GM12878 (cell line): ENCODE results near the gene TOMM34. TPM values are rescaled to one million over a fixed set of nuclear protein-coding genes. Genes with fewer than 3 reads are reported as not detected.

ENCODE experiments used
- ATAC-seq: fragments of 200-7000 bp; cut with Tn5 transposase; 3 replicates; pipeline ENCODE4 v1.9.1; 2020; ENCODE audit warnings: mild to moderate bottlenecking, moderate library complexity
- BruUV-seq: library from RNA; stranded (reverse); fragments of 400-500 nt; replicated peaks from 2 replicates; lab custom pipeline; 2021; lab: Mats Ljungman, UMichigan
- CTCF ChIA-PET: fragments of 300-600 bp; sonication (Branson Sonifier 250); formaldehyde crosslinking; extraction: SDS; loops from one replicate; lab custom pipeline; 2021; ENCODE audit warnings: inconsistent platforms; lab: Yijun Ruan, JAX
- POLR2A ChIA-PET: fragments of 350-600 bp; formaldehyde crosslinking; extraction: SDS; loops from one replicate; lab custom pipeline; 2021; ENCODE audit warnings: inconsistent platforms; lab: Charles Lee
- RAD21 ChIA-PET: fragments of 300-600 bp; sonication (Branson Sonifier 250); formaldehyde crosslinking; loops from one replicate; lab custom pipeline; 2023; ENCODE audit warnings: antibody characterized with exemption; ENCODE audit not compliant: unreplicated experiment; lab: Charles Lee
- SMC1A ChIA-PET: fragments of 300-600 bp; sonication (Branson Sonifier 250); formaldehyde crosslinking; loops from one replicate; lab custom pipeline; 2023; ENCODE audit not compliant: unreplicated experiment, uncharacterized antibody; lab: Charles Lee
- DNase-seq: peaks from one replicate; pipeline ENCODE4 v3.0.0-alpha.2; 2011; ENCODE audit warnings: low read depth, low spot score
- FAIRE-seq: peaks from 3 replicates; lab custom pipeline; 2011; peaks lifted over from hg19 to GRCh38; lab: Jason Lieb, UNC
- H2AFZ ChIP-seq: 2 replicates; pipeline ENCODE4 v1.6.0; 2011; ENCODE audit warnings: low read depth, low read length, control low read depth; ENCODE audit not compliant: control insufficient read depth
- H3K27ac ChIP-seq: 2 replicates; pipeline ENCODE4 v1.5.1; 2011; ENCODE audit warnings: control low read depth; ENCODE audit not compliant: control insufficient read depth, insufficient read depth
- H3K27me3 ChIP-seq, 2 experiments: replicated peaks in 1 of 2; 2 replicates each; pipeline versions ENCODE4 v1.6.0 to v1.6.1; 2011; ENCODE audit warnings: low read length in 1 of 2; ENCODE audit not compliant: control insufficient read depth in 2 of 2, insufficient read depth in 2 of 2
- H3K36me3 ChIP-seq, 2 experiments: 2 replicates each; pipeline ENCODE4 v1.5.1; 2011; ENCODE audit warnings: low read length in 1 of 2; ENCODE audit not compliant: control insufficient read depth in 2 of 2, insufficient read depth in 2 of 2
- H3K4me1 ChIP-seq: 2 replicates; pipeline ENCODE4 v1.6.1; 2011; ENCODE audit warnings: mild to moderate bottlenecking, low read length, moderate library complexity, mixed read lengths; ENCODE audit not compliant: control insufficient read depth, insufficient read depth
- H3K4me2 ChIP-seq: 2 replicates; pipeline ENCODE4 v1.6.0; 2011; ENCODE audit warnings: control low read depth; ENCODE audit not compliant: control insufficient read depth, insufficient read depth
- H3K4me3 ChIP-seq: fragments of 200-600 bp; sonication (generic); 2 replicates; pipeline ENCODE4 v1.5.1; 2016
- H3K79me2 ChIP-seq: 2 replicates; pipeline ENCODE4 v1.6.0; 2011; ENCODE audit warnings: low read length; ENCODE audit not compliant: control insufficient read depth, insufficient read depth
- H3K9ac ChIP-seq: 2 replicates; pipeline ENCODE4 v1.8.0; 2011; ENCODE audit warnings: low read length, control low read depth, mixed read lengths; ENCODE audit not compliant: control insufficient read depth, insufficient read depth
- H3K9me3 ChIP-seq: replicated peaks from 3 replicates; pipeline ENCODE4 v1.5.1; 2011; ENCODE audit warnings: mild to moderate bottlenecking, low read length; ENCODE audit not compliant: control insufficient read depth, insufficient read depth
- H4K20me1 ChIP-seq: 2 replicates; pipeline ENCODE4 v1.6.0; 2011; ENCODE audit not compliant: control insufficient read depth, insufficient read depth
- CTCF ChIP-seq, 3 experiments: IDR thresholded peaks in 2 of 3; conservative IDR thresholded peaks in 1 of 3; 2 replicates each; pipeline ENCODE4 v1.5.1; 2011; ENCODE audit warnings: low read depth in 3 of 3, low read length in 3 of 3, mild to moderate bottlenecking in 3 of 3, control low read depth in 2 of 3, moderate library complexity in 2 of 3, inconsistent platforms in 1 of 3, mixed read lengths in 1 of 3; ENCODE audit not compliant: control insufficient read depth in 2 of 3, insufficient read depth in 1 of 3; ENCODE audit errors: extremely low read depth in 1 of 3
- E4F1 ChIP-seq: fragments of 450-650 bp; IDR thresholded peaks from 2 replicates; pipeline ENCODE4 v1.6.1; 2018; ENCODE audit warnings: borderline replicate concordance, mild to moderate bottlenecking; ENCODE audit not compliant: partially characterized antibody
- EGR1 ChIP-seq, 2 experiments: IDR thresholded peaks; 1 replicate in 1 of 2; 2 replicates in 1 of 2; pipeline ENCODE4 v1.6.1; 2011 to 2012; ENCODE audit warnings: low read depth in 2 of 2, low read length in 2 of 2, borderline replicate concordance in 1 of 2, mild to moderate bottlenecking in 1 of 2, moderate library complexity in 1 of 2
- ESRRA ChIP-seq: IDR thresholded peaks from 2 replicates; pipeline ENCODE4 v1.6.1; 2012; ENCODE audit warnings: mild to moderate bottlenecking, low read length, improper control_type of control experiment
- FOXK2 ChIP-seq: fragments of 450-650 bp; IDR thresholded peaks from 2 replicates; pipeline ENCODE4 v1.6.1; 2017; ENCODE audit warnings: mild to moderate bottlenecking, moderate library complexity
- JUNB ChIP-seq: IDR thresholded peaks from 2 replicates; pipeline ENCODE4 v1.6.1; 2016; ENCODE audit warnings: antibody characterized with exemption, mild to moderate bottlenecking
- KAT2A ChIP-seq: conservative IDR thresholded peaks from 2 replicates; pipeline ENCODE4 v1.6.1; 2011; ENCODE audit warnings: low read depth, low read length; ENCODE audit not compliant: control insufficient read depth
- MTA3 ChIP-seq: IDR thresholded peaks from 2 replicates; pipeline ENCODE4 v1.6.1; 2012; ENCODE audit warnings: low read length, inconsistent platforms, borderline replicate concordance
- RAD21 ChIP-seq: IDR thresholded peaks from 2 replicates; pipeline ENCODE4 v1.6.1; 2011; ENCODE audit warnings: mild to moderate bottlenecking, low read depth, low read length, moderate library complexity; ENCODE audit not compliant: insufficient read depth
- REST ChIP-seq: IDR thresholded peaks from 2 replicates; pipeline ENCODE4 v1.6.1; 2012; ENCODE audit warnings: mild to moderate bottlenecking, low read depth, low read length
- SMC3 ChIP-seq: IDR thresholded peaks from 2 replicates; pipeline ENCODE4 v1.6.1; 2011; ENCODE audit warnings: low read length, improper control_type of control experiment, borderline replicate concordance
- TAF1 ChIP-seq: IDR thresholded peaks from 2 replicates; pipeline ENCODE4 v1.6.1; 2011; ENCODE audit warnings: mild to moderate bottlenecking, low read depth, low read length, borderline replicate concordance
- WGBS: methylation state at CpG from one replicate; pipeline ENCODE4 v1.1.6; 2016; ENCODE audit warnings: low lambda C conversion rate; ENCODE audit not compliant: insufficient replicate concordance, insufficient coverage; ENCODE audit errors: missing lambda C conversion rate; 5-methylcytosine and 5-hydroxymethylcytosine counted together
- in situ Hi-C: fragments of 300-500 bp; cut with MboI; formaldehyde crosslinking; loops from 9 replicates; pipeline ENCODE4 v1.14.3; 2018; ENCODE audit warnings: mixed read lengths
- intact Hi-C: fragments of 100-400 bp; cut with micrococcal nuclease; formaldehyde crosslinking; loops from one replicate; pipeline ENCODE4 v1.14.2; 2022; ENCODE audit not compliant: unreplicated experiment
- polyA plus RNA-seq, 11 experiments: library from polyadenylated mRNA; depleted of rRNA in 4 of 11; unstranded in 6 of 11; stranded (reverse) in 5 of 11; fragments of >200 nt; fragmentation: Nextera tagmentation in 4 of 11; fragmentation: Illumina TruSeq in 1 of 11; extraction: Ambion mirVana in 4 of 11; extraction: Trizol in 1 of 11; gene quantifications; 1 replicate in 1 of 11; 2 replicates in 10 of 11; pipeline versions ENCODE4 v1.2.1 to v1.2.3, GENCODE V29; 2011 to 2016; ENCODE audit warnings: inconsistent platforms in 2 of 11, missing spikeins in 2 of 11, low read depth in 1 of 11
- total RNA-seq, 4 experiments: library from RNA; depleted of rRNA in 3 of 4; stranded (reverse); fragments of >200 nt in 3 of 4; fragmentation: Illumina TruSeq in 1 of 4; extraction: Trizol in 1 of 4; gene quantifications; 2 replicates each; pipeline versions ENCODE4 v1.2.1 to v1.2.3, GENCODE V29; 2013 to 2021

Gene TOMM34
- total and polyA plus RNA-seq, 10 of the 15 experiments (the other 5 are each of a cell fraction or from before 2014, with no cell fraction given): 14.0 to 73.8 (median 43.9) TPM

- Histone ChIP-seq H2AFZ (peak overlapping the region; percentile 2), H3K9ac (peak overlapping the region; percentile 72), H3K36me3 (peaks cover 2 to 26% of the 10 kb centered on the region in 2 experiments; a peak in 3 of 4 replicates), H3K27ac (peak overlapping the region; percentile 81), H4K20me1 (0 out of 2 replicates have a peak, but pooled peaks cover 3% of the 10 kb centered on the region), H3K4me3 (peak overlapping the region; percentile 85), H3K4me1 (peaks cover 35% of the 10 kb centered on the region), H3K27me3 (no peaks in the 10 kb centered on the region), H3K4me2 (peak overlapping the region; percentile 94), H3K79me2 (peaks cover 51% of the 10 kb centered on the region), H3K9me3 (no peaks in the 10 kb centered on the region)
- POLR2A ChIA-PET: interaction anchor here (0.6 to 2.4 kb wide), 7 partner anchors 11 to 85 kb away, joined by 3 to 10 read pairs (median 6); partner anchors contain the start of gene YWHAB
- RAD21 ChIA-PET: interaction anchor here (0.5 to 2.0 kb wide), 11 partner anchors 9 to 164 kb away, joined by 3 to 9 read pairs (median 4); partner anchors contain the start of gene YWHAB
- peak; percentile 71 for ATAC-seq
- BruUV-seq: no TSS peak
- CTCF ChIA-PET: interaction anchor here (1.7 to 4.2 kb wide), 3 partner anchors 16 to 84 kb away, joined by 6 to 21 read pairs (median 6); no protein-coding TSS in a partner anchor
- in situ Hi-C loops: no loop called here
- intact Hi-C loops: no loop called here
- TF ChIP-seq SMC3 (peak; percentile 37), JUNB (no peak), RAD21 (0 out of 2 replicates have a peak, but pooled peaks have one; percentile 1), MTA3 (peak; percentile 17; the same call in 1 of the 2 replicates), KAT2A (no peak), TAF1 (no peak), CTCF (IDR thresholded peaks at IDR 0.05 in 2 of 3, conservative IDR thresholded peaks at IDR 0.05 in 1 of 3; ENCODE audit: control insufficient read depth in 2 of 3, extremely low read depth in 1 of 3, insufficient read depth in 1 of 3, low read depth in 3 of 3, low read length in 3 of 3) (peak in 1 of 3 experiments; percentile 21; a peak in 1 of 6 replicates), FOXK2 (peak; percentile 51), E4F1 (peak; percentile 18), EGR1 (IDR thresholded peaks at IDR 0.05; ENCODE audit: borderline replicate concordance in 1 of 2, low read depth in 2 of 2, low read length in 2 of 2) (peak in 1 of 2 experiments; percentile 71; a peak in 1 of 3 replicates), REST (no peak), ESRRA (peak; percentile 61; the same call in 1 of the 2 replicates)
- SMC1A ChIA-PET: interaction anchor here (0.7 to 3.4 kb wide), 14 partner anchors 8 to 133 kb away, joined by 3 to 27 read pairs (median 4); partner anchors contain the start of gene PABPC1L
- WGBS: 1% methylated on average over 13 of the region's 13 CpGs
- FAIRE-seq: no peak
- no peak for DNase-seq
Observed at GRCh38 chr20:44959638-44960102, 527 bp downstream of the TOMM34 start.
